ENCODE measurements around the gene CDC42EP4.

Gene CDC42EP4

DNA sequence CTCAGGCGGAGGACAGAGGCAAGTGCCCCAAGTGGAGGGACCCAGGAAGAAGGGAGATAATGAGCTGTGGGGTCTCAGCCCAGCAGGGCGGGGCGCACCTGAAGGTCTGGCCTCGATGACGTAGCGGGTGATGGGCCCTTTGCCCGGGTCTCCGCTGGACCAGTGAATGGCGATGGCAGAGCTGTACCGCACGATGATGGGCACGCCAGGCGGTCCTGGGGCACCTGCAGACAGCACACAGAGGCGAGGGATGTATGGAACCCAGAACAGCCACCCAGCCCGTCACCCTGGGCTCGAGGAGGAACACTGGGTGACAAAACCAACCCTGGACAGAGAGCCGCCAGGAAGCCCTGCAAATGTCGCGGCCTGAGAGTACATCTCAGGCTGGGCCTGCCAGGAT, 46.2 kb upstream of the CDC42EP4 start:
- no peak overlapping the region for H3K27ac ChIP-seq (ENCODE audit: extremely low read depth, low read depth, low read length)
- no peaks in the 10 kb centered on the region for H3K9me3 ChIP-seq (ENCODE audit: control insufficient read depth, insufficient read depth, low read depth, low read length)
- H3K4me3 ChIP-seq (ENCODE audit: low read depth, low read length): no peak overlapping the region
- ChIA-PET POLR2A (interaction anchor here (0.6 kb wide), 1 partner anchor 120 kb away, joined by 3 read pairs; no protein-coding TSS in a partner anchor), CTCF (interaction anchor here (0.6 to 4.0 kb wide), 2 partner anchors 12 to 685 kb away, joined by 3 to 16 read pairs; no protein-coding TSS in a partner anchor)
- H3K4me1 ChIP-seq (ENCODE audit: control insufficient read depth, insufficient read depth, low read length): no peaks in the 10 kb centered on the region
- H3K36me3 ChIP-seq (ENCODE audit: control insufficient read depth in 2 of 2, insufficient read depth in 1 of 2, low read length in 2 of 2): no peaks in the 10 kb centered on the region
- TF ChIP-seq KLF8 (tag by site-specific recombination; IDR thresholded peaks at IDR 0.05): no peak
- TF ChIP-seq ZNF274 (IDR thresholded peaks at IDR 0.05; ENCODE audit: low read length): no peak
- no peak for TF ChIP-seq ZNF274 (tag by site-specific recombination; IDR thresholded peaks at IDR 0.05; ENCODE audit: borderline replicate concordance)
- TF ChIP-seq ZFHX2 (tag by site-specific recombination; conservative IDR thresholded peaks at IDR 0.05): no peak
- no peak for TF ChIP-seq ZNF112 (tag by site-specific recombination; IDR thresholded peaks at IDR 0.05)
- TF ChIP-seq ZNF629 (tag by site-specific recombination; IDR thresholded peaks at IDR 0.05): no peak
- no peak for TF ChIP-seq ZXDB (tag by site-specific recombination; IDR thresholded peaks at IDR 0.05)
- no peak for TF ChIP-seq GFI1B (tag by site-specific recombination; IDR thresholded peaks at IDR 0.05)

DNA sequence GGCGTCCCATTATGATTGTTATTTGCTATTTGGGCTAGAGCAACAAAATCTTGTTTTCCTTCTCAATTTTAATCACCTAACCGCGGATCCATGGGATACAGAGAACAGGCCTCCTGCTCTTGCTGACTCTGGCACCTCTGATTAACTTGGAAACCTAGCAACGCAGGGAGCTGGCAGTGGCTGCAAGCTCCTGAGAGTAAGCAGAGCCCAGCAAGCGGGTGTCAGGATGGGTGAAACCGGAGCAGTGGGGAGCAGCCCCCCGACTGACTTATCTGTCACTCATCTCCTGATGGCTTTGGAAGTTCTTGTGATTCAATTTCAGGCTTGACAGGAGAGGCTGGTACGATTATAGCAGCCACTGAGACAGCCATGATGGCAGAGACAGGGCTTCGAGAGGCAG, 45.5 kb upstream of the CDC42EP4 start:
- Histone ChIP-seq H3K9me3 (ENCODE audit: control insufficient read depth, insufficient read depth, low read depth, low read length) (no peaks in the 10 kb centered on the region), H3K4me1 (ENCODE audit: control insufficient read depth, insufficient read depth, low read length) (no peaks in the 10 kb centered on the region), H3K4me3 (ENCODE audit: low read depth, low read length) (no peak overlapping the region), H3K27ac (ENCODE audit: extremely low read depth, low read depth, low read length) (no peak overlapping the region), H3K36me3 (ENCODE audit: control insufficient read depth in 2 of 2, insufficient read depth in 1 of 2, low read length in 2 of 2) (no peaks in the 10 kb centered on the region)
- POLR2A ChIA-PET: interaction anchor here (0.6 kb wide), 1 partner anchor 120 kb away, joined by 3 read pairs; no protein-coding TSS in a partner anchor
- CTCF ChIA-PET: interaction anchor here (0.6 to 4.0 kb wide), 2 partner anchors 12 to 686 kb away, joined by 3 to 16 read pairs; no protein-coding TSS in a partner anchor
- TF ChIP-seq, protein P1, sequence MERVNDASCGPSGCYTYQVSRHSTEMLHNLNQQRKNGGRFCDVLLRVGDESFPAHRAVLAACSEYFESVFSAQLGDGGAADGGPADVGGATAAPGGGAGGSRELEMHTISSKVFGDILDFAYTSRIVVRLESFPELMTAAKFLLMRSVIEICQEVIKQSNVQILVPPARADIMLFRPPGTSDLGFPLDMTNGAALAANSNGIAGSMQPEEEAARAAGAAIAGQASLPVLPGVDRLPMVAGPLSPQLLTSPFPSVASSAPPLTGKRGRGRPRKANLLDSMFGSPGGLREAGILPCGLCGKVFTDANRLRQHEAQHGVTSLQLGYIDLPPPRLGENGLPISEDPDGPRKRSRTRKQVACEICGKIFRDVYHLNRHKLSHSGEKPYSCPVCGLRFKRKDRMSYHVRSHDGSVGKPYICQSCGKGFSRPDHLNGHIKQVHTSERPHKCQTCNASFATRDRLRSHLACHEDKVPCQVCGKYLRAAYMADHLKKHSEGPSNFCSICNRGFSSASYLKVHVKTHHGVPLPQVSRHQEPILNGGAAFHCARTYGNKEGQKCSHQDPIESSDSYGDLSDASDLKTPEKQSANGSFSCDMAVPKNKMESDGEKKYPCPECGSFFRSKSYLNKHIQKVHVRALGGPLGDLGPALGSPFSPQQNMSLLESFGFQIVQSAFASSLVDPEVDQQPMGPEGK (tag by site-specific recombination; IDR thresholded peaks at IDR 0.05): no peak
- TF ChIP-seq ZNF433 (tag by site-specific recombination; IDR thresholded peaks at IDR 0.05; ENCODE audit: low read depth) (no peak), ZIC2 (tag by site-specific recombination; IDR thresholded peaks at IDR 0.05) (no peak), ZBTB8A (tag by site-specific recombination; IDR thresholded peaks at IDR 0.05) (no peak)
- TF ChIP-seq, protein P2, sequence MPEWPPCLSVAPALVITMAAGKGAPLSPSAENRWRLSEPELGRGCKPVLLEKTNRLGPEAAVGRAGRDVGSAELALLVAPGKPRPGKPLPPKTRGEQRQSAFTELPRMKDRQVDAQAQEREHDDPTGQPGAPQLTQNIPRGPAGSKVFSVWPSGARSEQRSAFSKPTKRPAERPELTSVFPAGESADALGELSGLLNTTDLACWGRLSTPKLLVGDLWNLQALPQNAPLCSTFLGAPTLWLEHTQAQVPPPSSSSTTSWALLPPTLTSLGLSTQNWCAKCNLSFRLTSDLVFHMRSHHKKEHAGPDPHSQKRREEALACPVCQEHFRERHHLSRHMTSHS (tag by site-specific recombination; IDR thresholded peaks at IDR 0.05): no peak
- TF ChIP-seq, protein P3, sequence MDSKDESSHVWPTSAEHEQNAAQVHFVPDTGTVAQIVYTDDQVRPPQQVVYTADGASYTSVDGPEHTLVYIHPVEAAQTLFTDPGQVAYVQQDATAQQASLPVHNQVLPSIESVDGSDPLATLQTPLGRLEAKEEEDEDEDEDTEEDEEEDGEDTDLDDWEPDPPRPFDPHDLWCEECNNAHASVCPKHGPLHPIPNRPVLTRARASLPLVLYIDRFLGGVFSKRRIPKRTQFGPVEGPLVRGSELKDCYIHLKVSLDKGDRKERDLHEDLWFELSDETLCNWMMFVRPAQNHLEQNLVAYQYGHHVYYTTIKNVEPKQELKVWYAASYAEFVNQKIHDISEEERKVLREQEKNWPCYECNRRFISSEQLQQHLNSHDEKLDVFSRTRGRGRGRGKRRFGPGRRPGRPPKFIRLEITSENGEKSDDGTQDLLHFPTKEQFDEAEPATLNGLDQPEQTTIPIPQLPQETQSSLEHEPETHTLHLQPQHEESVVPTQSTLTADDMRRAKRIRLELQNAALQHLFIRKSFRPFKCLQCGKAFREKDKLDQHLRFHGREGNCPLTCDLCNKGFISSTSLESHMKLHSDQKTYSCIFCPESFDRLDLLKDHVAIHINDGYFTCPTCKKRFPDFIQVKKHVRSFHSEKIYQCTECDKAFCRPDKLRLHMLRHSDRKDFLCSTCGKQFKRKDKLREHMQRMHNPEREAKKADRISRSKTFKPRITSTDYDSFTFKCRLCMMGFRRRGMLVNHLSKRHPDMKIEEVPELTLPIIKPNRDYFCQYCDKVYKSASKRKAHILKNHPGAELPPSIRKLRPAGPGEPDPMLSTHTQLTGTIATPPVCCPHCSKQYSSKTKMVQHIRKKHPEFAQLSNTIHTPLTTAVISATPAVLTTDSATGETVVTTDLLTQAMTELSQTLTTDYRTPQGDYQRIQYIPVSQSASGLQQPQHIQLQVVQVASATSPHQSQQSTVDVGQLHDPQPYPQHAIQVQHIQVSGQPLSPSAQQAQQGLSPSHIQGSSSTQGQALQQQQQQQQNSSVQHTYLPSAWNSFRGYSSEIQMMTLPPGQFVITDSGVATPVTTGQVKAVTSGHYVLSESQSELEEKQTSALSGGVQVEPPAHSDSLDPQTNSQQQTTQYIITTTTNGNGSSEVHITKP (tag by site-specific recombination; IDR thresholded peaks at IDR 0.05): no peak
- TF ChIP-seq, protein P4, sequence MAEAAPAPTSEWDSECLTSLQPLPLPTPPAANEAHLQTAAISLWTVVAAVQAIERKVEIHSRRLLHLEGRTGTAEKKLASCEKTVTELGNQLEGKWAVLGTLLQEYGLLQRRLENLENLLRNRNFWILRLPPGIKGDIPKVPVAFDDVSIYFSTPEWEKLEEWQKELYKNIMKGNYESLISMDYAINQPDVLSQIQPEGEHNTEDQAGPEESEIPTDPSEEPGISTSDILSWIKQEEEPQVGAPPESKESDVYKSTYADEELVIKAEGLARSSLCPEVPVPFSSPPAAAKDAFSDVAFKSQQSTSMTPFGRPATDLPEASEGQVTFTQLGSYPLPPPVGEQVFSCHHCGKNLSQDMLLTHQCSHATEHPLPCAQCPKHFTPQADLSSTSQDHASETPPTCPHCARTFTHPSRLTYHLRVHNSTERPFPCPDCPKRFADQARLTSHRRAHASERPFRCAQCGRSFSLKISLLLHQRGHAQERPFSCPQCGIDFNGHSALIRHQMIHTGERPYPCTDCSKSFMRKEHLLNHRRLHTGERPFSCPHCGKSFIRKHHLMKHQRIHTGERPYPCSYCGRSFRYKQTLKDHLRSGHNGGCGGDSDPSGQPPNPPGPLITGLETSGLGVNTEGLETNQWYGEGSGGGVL (tag by site-specific recombination; IDR thresholded peaks at IDR 0.05): no peak
- TF ChIP-seq, protein P5, sequence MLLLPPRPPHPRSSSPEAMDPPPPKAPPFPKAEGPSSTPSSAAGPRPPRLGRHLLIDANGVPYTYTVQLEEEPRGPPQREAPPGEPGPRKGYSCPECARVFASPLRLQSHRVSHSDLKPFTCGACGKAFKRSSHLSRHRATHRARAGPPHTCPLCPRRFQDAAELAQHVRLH (tag by site-specific recombination; IDR thresholded peaks at IDR 0.05): no peak
- TF ChIP-seq, protein P6, sequence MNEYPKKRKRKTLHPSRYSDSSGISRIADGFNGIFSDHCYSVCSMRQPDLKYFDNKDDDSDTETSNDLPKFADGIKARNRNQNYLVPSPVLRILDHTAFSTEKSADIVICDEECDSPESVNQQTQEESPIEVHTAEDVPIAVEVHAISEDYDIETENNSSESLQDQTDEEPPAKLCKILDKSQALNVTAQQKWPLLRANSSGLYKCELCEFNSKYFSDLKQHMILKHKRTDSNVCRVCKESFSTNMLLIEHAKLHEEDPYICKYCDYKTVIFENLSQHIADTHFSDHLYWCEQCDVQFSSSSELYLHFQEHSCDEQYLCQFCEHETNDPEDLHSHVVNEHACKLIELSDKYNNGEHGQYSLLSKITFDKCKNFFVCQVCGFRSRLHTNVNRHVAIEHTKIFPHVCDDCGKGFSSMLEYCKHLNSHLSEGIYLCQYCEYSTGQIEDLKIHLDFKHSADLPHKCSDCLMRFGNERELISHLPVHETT (tag by site-specific recombination; IDR thresholded peaks at IDR 0.05): no peak

Measured in HEK293 (cell line).